ENCODE measurements around the gene LCN1.

LCN1 gene

DNA sequence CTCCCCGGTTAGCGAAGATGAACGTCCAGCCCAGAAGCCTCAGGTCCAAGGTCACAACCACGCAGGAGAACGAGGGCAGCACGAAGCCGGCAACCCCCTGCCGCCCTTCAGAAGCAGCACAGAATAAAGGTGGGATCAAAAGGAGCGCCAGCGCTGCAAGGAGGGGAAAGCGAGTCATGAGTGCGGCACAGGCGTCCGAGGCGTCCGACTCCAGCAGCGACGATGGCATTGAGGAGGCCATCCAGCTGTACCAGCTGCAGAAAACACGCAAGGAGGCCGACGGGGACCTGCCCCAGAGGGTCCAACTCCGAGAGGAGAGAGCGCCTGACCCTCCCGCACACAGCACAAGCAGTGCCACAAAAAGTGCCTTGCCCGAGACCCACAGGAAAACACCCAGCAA lies 35.9 kb upstream of the LCN1 start:
- no peak overlapping the region for H3K4me3 ChIP-seq (ENCODE audit: low read depth, low read length)
- DNase-seq (ENCODE audit: low read depth): no peak
- TF ChIP-seq, protein P1, sequence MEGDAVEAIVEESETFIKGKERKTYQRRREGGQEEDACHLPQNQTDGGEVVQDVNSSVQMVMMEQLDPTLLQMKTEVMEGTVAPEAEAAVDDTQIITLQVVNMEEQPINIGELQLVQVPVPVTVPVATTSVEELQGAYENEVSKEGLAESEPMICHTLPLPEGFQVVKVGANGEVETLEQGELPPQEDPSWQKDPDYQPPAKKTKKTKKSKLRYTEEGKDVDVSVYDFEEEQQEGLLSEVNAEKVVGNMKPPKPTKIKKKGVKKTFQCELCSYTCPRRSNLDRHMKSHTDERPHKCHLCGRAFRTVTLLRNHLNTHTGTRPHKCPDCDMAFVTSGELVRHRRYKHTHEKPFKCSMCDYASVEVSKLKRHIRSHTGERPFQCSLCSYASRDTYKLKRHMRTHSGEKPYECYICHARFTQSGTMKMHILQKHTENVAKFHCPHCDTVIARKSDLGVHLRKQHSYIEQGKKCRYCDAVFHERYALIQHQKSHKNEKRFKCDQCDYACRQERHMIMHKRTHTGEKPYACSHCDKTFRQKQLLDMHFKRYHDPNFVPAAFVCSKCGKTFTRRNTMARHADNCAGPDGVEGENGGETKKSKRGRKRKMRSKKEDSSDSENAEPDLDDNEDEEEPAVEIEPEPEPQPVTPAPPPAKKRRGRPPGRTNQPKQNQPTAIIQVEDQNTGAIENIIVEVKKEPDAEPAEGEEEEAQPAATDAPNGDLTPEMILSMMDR (IDR thresholded peaks at IDR 0.05; ENCODE audit: insufficient read depth, low read depth, low read length, missing control alignments): no peak

- DNase-seq (ENCODE audit: low read depth): no peak
- TF ChIP-seq, protein P1 (IDR thresholded peaks at IDR 0.05; ENCODE audit: insufficient read depth, low read depth, low read length, missing control alignments): no peak
- H3K4me3 ChIP-seq (ENCODE audit: low read depth, low read length): no peak overlapping the region
Measured at GRCh38 chr9:135485832-135486231, 35.4 kb upstream of the LCN1 start.

DNA sequence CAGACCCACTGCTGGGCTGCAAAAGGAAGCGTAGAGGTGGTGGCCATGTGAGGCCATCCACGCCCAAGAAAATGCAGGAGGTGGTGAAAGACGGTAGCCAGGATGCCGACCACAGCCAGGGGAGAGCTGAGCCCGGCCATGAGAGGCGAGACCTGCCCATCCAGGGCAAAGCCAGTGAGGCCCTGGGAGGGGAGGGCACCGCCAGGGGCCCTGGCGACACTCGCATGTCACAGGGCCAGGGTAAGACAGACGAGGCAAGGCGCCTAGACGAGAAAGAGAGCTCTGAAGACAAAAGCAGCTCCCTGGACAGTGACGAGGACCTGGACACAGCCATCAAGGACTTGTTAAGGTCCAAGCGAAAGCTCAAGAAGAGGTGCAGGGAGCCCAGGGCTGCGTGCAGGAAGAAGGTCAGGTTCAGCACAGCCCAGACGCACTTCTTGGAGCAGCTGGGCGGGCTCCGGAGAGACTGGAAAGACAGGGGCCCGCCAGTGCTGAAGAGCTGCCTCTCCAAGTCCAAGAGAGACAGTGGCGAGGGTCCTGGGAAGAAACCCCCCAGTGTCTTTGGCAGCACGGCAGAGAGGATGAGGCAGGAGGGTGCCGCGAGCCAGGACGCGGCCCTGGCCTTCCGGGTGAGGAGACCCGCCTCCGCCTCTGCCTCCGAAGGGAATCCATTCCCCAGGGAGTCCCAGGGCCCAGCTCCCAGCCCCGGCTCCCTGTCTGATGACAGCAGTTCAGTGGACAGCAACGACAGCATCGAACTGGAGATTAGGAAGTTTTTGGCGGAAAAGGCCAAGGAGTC lies 34.8 kb upstream of the LCN1 start:
- no peak for DNase-seq (ENCODE audit: low read depth)
- no peak overlapping the region for H3K4me3 ChIP-seq (ENCODE audit: low read depth, low read length)
- TF ChIP-seq, protein P1 (IDR thresholded peaks at IDR 0.05; ENCODE audit: insufficient read depth, low read depth, low read length, missing control alignments): no peak

- no peak for DNase-seq (ENCODE audit: low read depth)
- H3K4me3 ChIP-seq (ENCODE audit: low read depth, low read length): no peak overlapping the region
- TF ChIP-seq, protein P1 (IDR thresholded peaks at IDR 0.05; ENCODE audit: insufficient read depth, low read depth, low read length, missing control alignments): no peak
Measured at GRCh38 chr9:135487281-135488012, 33.8 kb upstream of the LCN1 start.

DNA sequence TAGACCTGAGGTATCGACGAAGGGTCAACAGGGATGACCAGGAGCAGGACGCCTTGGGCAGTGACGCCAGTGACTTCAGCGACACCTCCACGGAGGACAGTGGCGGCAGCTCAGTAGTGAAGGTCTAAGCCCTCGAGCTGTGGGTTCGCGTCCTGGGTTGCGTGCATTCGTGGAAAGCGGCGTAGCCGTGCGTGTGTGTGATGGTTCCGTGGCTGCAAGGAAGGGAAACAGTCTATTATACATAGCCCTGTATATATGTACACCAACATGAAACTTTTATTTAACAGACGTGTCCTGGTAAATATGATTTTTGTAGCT lies 33.3 kb upstream of the LCN1 start:
- no peak for DNase-seq (ENCODE audit: low read depth)
- TF ChIP-seq, protein P1 (IDR thresholded peaks at IDR 0.05; ENCODE audit: insufficient read depth, low read depth, low read length, missing control alignments): no peak
- H3K4me3 ChIP-seq (ENCODE audit: low read depth, low read length): no peak overlapping the region

GRCh38 chr9:135488527-135488926 lies 32.7 kb upstream of the LCN1 start:
- no peak for DNase-seq (ENCODE audit: low read depth)
- TF ChIP-seq, protein P1 (IDR thresholded peaks at IDR 0.05; ENCODE audit: insufficient read depth, low read depth, low read length, missing control alignments): no peak
- no peak overlapping the region for H3K4me3 ChIP-seq (ENCODE audit: low read depth, low read length)
